B cell (primary cell): ENCODE data around the gene APOO.

Experiments
- EZH2 ChIP-seq: IDR thresholded peaks from 2 replicates; pipeline ENCODE4 v1.6.1; 2012; ENCODE audit warnings: borderline replicate concordance, low read depth, mild to moderate bottlenecking, moderate library complexity, low read length; ENCODE audit not compliant: insufficient read depth, poor library complexity, severe bottlenecking
- TF ChIP-seq, protein P1 (sequence below): fragments of 200-600 bp; IDR thresholded peaks from one replicate; pipeline ENCODE4 v1.8.0; 2022; ENCODE audit warnings: antibody characterized with exemption, mild to moderate bottlenecking

DNA sequence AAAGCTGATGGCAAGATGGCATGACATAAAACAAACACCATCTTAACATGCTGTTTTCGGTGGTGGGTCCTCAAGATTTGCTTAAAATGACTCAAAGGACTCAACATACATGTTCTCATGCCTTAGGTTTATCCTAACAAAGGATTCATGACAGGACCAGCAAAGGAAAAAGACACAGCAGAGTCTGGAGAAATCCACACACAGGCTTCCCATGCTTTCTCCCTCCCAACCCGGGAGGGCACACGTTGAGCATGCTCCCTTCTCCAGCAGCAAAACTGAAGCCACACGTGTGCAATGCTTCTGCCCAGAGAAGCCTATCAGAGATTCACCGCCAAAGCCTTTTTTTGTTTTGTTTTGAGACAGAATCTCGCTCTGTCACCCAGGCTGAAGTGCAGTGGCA, 84.9 kb downstream of the APOO start:
- TF ChIP-seq, protein P1, sequence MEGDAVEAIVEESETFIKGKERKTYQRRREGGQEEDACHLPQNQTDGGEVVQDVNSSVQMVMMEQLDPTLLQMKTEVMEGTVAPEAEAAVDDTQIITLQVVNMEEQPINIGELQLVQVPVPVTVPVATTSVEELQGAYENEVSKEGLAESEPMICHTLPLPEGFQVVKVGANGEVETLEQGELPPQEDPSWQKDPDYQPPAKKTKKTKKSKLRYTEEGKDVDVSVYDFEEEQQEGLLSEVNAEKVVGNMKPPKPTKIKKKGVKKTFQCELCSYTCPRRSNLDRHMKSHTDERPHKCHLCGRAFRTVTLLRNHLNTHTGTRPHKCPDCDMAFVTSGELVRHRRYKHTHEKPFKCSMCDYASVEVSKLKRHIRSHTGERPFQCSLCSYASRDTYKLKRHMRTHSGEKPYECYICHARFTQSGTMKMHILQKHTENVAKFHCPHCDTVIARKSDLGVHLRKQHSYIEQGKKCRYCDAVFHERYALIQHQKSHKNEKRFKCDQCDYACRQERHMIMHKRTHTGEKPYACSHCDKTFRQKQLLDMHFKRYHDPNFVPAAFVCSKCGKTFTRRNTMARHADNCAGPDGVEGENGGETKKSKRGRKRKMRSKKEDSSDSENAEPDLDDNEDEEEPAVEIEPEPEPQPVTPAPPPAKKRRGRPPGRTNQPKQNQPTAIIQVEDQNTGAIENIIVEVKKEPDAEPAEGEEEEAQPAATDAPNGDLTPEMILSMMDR = no peak
- TF ChIP-seq EZH2 = no peak
